HepG2 (cell line): ENCODE measurements around the gene CREBRF. TPM values are rescaled to one million over a fixed set of nuclear protein-coding genes. Genes with fewer than 3 reads are reported as not detected.

Source experiments
- CREB3 ChIP-seq: sonication (generic); formaldehyde crosslinking; IDR thresholded peaks from 2 replicates; pipeline ENCODE4 v1.5.0; 2020; ENCODE audit warnings: missing genetic modification reagents
- EEA1 ChIP-seq: sonication (generic); formaldehyde crosslinking; IDR thresholded peaks from 2 replicates; pipeline ENCODE4 v1.5.1; 2020; ENCODE audit warnings: mild to moderate bottlenecking, missing genetic modification reagents, borderline replicate concordance
- FOXA1 ChIP-seq, 2 experiments: fragments of 450-650 bp in 1 of 2; sonication (generic) in 1 of 2; formaldehyde crosslinking in 1 of 2; IDR thresholded peaks; 2 replicates each; pipeline versions ENCODE4 v1.4.0 to v1.6.1; 2016 to 2020; ENCODE audit warnings: missing genetic modification reagents in 1 of 2
- FOXO1 ChIP-seq: sonication (generic); formaldehyde crosslinking; IDR thresholded peaks from 2 replicates; pipeline ENCODE4 v1.4.0; 2020; ENCODE audit warnings: missing genetic modification reagents
- MAZ ChIP-seq, 2 experiments: sonication (generic) in 1 of 2; formaldehyde crosslinking in 1 of 2; IDR thresholded peaks; 2 replicates each; pipeline versions ENCODE4 v1.5.0 to v1.6.1; 2012 to 2020; ENCODE audit warnings: low read depth in 2 of 2, mild to moderate bottlenecking in 2 of 2, borderline replicate concordance in 1 of 2, improper control_type of control experiment in 1 of 2, low read length in 1 of 2, missing genetic modification reagents in 1 of 2, moderate library complexity in 1 of 2
- SIX4 ChIP-seq: sonication (generic); formaldehyde crosslinking; IDR thresholded peaks from 2 replicates; pipeline ENCODE4 v1.4.0; 2020; ENCODE audit warnings: missing genetic modification reagents
- SMAD9 ChIP-seq: sonication (generic); formaldehyde crosslinking; IDR thresholded peaks from 2 replicates; pipeline ENCODE4 v1.5.1; 2020; ENCODE audit warnings: mild to moderate bottlenecking, missing genetic modification reagents
- TEAD2 ChIP-seq: sonication (generic); formaldehyde crosslinking; IDR thresholded peaks from 2 replicates; pipeline ENCODE4 v1.9.0; 2021; ENCODE audit warnings: missing genetic modification reagents
- THAP11 ChIP-seq: IDR thresholded peaks from 2 replicates; pipeline ENCODE4 v1.6.1; 2016; ENCODE audit warnings: missing biosample characterization, missing genetic modification reagents
- ZFP36L1 ChIP-seq: sonication (generic); formaldehyde crosslinking; IDR thresholded peaks from 2 replicates; pipeline ENCODE4 v1.8.0; 2022; ENCODE audit warnings: mild to moderate bottlenecking, missing genetic modification reagents, moderate library complexity
- ZMYM3 ChIP-seq: sonication (generic); formaldehyde crosslinking; IDR thresholded peaks from 2 replicates; pipeline ENCODE4 v1.5.1; 2020; ENCODE audit warnings: mild to moderate bottlenecking, missing genetic modification reagents
- ZNF280B ChIP-seq: sonication (generic); formaldehyde crosslinking; IDR thresholded peaks from 2 replicates; pipeline ENCODE4 v1.5.0; 2020; ENCODE audit warnings: missing genetic modification reagents, mild to moderate bottlenecking, borderline replicate concordance
- ZNF280D ChIP-seq: sonication (generic); formaldehyde crosslinking; IDR thresholded peaks from 2 replicates; pipeline ENCODE4 v1.5.1; 2020; ENCODE audit warnings: mild to moderate bottlenecking, missing genetic modification reagents
- ZNF460 ChIP-seq: sonication (generic); formaldehyde crosslinking; IDR thresholded peaks from 2 replicates; pipeline ENCODE4 v1.5.1; 2020; ENCODE audit warnings: missing genetic modification reagents, mild to moderate bottlenecking, borderline replicate concordance
- ZNF672 ChIP-seq: sonication (generic); formaldehyde crosslinking; IDR thresholded peaks from 2 replicates; pipeline ENCODE4 v1.8.1; 2022; ENCODE audit warnings: missing genetic modification reagents
- polyA plus RNA-seq, 8 experiments: library from polyadenylated mRNA; depleted of rRNA in 3 of 8; stranded (reverse) in 7 of 8; unstranded in 1 of 8; fragments of >200 nt; fragmentation: Illumina TruSeq in 4 of 8; extraction: Trizol in 4 of 8; gene quantifications; 2 replicates each; pipeline versions ENCODE4 v1.2.1 to v1.2.3, GENCODE V29; 2011 to 2016; ENCODE audit warnings: low read depth in 4 of 8, missing spikeins in 1 of 8, mixed read lengths in 1 of 8; ENCODE audit not compliant: insufficient read depth in 1 of 8
- total RNA-seq, 5 experiments: library from RNA; depleted of rRNA; stranded (reverse); fragments of >200 nt; fragmentation: Illumina TruSeq; extraction: Trizol; gene quantifications; 2 replicates each; pipeline ENCODE4 v1.2.3, GENCODE V29; 2016; ENCODE audit warnings: low read depth in 1 of 5
- TF ChIP-seq, protein P1 (sequence below): sonication (generic); formaldehyde crosslinking; IDR thresholded peaks from 2 replicates; pipeline ENCODE4 v1.4.0; 2020; ENCODE audit warnings: missing genetic modification reagents
- TF ChIP-seq, protein P2 (sequence below): IDR thresholded peaks from 2 replicates; pipeline ENCODE4 v1.4.0; 2020; ENCODE audit warnings: mild to moderate bottlenecking, missing genetic modification reagents

CREBRF gene
- total and polyA plus RNA-seq, 2 of the 13 experiments (the other 11 are each of a cell fraction or from before 2014, with no cell fraction given), result 4.5 to 10.2 TPM

- TF ChIP-seq TEAD2 (CRISPR knock-in tag) (no peak), ZNF280B (CRISPR knock-in tag) (no peak; the same call in 1 of the 2 replicates), EEA1 (CRISPR knock-in tag) (no peak), ZFP36L1 (CRISPR knock-in tag) (no peak; the same call in 1 of the 2 replicates), FOXO1 (CRISPR knock-in tag) (peak; percentile 86), CREB3 (CRISPR knock-in tag) (no peak), FOXA1 (IDR thresholded peaks at IDR 0.05) (no peak), FOXA1 (CRISPR knock-in tag; IDR thresholded peaks at IDR 0.05) (no peak), ZMYM3 (CRISPR knock-in tag) (no peak), MAZ (IDR thresholded peaks at IDR 0.05; ENCODE audit: borderline replicate concordance, low read depth, low read length) (peak; percentile 64; the same call in 1 of the 2 replicates), MAZ (CRISPR knock-in tag; IDR thresholded peaks at IDR 0.05; ENCODE audit: low read depth) (peak; percentile 84), THAP11 (CRISPR knock-in tag) (peak; percentile 83), SMAD9 (CRISPR knock-in tag) (no peak), ZNF672 (CRISPR knock-in tag) (no peak), ZNF280D (CRISPR knock-in tag) (no peak), ZNF460 (CRISPR knock-in tag) (no peak), SIX4 (CRISPR knock-in tag) (0 out of 2 replicates have a peak, but pooled peaks have one; percentile 33)
- TF ChIP-seq, protein P1, sequence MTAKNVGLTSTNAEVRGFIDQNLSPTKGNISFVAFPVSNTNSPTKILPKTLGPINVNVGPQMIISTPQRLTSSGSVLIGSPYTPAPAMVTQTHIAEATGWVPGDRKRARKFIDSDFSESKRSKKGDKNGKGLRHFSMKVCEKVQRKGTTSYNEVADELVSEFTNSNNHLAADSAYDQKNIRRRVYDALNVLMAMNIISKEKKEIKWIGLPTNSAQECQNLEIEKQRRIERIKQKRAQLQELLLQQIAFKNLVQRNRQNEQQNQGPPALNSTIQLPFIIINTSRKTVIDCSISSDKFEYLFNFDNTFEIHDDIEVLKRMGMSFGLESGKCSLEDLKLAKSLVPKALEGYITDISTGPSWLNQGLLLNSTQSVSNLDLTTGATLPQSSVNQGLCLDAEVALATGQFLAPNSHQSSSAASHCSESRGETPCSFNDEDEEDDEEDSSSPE (CRISPR knock-in tag), result peak; percentile 44; the same call in 1 of the 2 replicates
- TF ChIP-seq, protein P2, sequence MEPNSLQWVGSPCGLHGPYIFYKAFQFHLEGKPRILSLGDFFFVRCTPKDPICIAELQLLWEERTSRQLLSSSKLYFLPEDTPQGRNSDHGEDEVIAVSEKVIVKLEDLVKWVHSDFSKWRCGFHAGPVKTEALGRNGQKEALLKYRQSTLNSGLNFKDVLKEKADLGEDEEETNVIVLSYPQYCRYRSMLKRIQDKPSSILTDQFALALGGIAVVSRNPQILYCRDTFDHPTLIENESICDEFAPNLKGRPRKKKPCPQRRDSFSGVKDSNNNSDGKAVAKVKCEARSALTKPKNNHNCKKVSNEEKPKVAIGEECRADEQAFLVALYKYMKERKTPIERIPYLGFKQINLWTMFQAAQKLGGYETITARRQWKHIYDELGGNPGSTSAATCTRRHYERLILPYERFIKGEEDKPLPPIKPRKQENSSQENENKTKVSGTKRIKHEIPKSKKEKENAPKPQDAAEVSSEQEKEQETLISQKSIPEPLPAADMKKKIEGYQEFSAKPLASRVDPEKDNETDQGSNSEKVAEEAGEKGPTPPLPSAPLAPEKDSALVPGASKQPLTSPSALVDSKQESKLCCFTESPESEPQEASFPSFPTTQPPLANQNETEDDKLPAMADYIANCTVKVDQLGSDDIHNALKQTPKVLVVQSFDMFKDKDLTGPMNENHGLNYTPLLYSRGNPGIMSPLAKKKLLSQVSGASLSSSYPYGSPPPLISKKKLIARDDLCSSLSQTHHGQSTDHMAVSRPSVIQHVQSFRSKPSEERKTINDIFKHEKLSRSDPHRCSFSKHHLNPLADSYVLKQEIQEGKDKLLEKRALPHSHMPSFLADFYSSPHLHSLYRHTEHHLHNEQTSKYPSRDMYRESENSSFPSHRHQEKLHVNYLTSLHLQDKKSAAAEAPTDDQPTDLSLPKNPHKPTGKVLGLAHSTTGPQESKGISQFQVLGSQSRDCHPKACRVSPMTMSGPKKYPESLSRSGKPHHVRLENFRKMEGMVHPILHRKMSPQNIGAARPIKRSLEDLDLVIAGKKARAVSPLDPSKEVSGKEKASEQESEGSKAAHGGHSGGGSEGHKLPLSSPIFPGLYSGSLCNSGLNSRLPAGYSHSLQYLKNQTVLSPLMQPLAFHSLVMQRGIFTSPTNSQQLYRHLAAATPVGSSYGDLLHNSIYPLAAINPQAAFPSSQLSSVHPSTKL (CRISPR knock-in tag), result peak; percentile 71
These were observed at the start of gene CREBRF (continued) for GRCh38 chr5:173055983-173056782.
